Activated B cell treated with CpG ODN at 0.5 μM for 24 hours (primary cell): ENCODE results near the gene NF2. TPM values are rescaled to one million over a fixed set of nuclear protein-coding genes. Genes with fewer than 3 reads are reported as not detected.
A peak's percentile ranks its signal among the peaks of the same experiment; 100 is the strongest.

Experiments
- ATAC-seq: fragments of 200-7000 bp; cut with Tn5 transposase; one replicate; pipeline ENCODE4 v1.10.0; 2021; ENCODE audit warnings: low read depth, mild to moderate bottlenecking, moderate library complexity
- CTCF ChIA-PET: fragments of 350-600 bp; sonication (Branson Sonifier 250); formaldehyde crosslinking; loops from one replicate; lab custom pipeline; 2021; ENCODE audit warnings: antibody characterized with exemption; lab: Charles Lee
- POLR2A ChIA-PET: fragments of 350-600 bp; sonication (Branson Sonifier 250); formaldehyde crosslinking; loops from one replicate; lab custom pipeline; 2021; ENCODE audit warnings: antibody characterized with exemption; lab: Charles Lee
- DNase-seq: peaks from one replicate; pipeline ENCODE4 v3.0.0; 2022
- H3K27ac Mint-ChIP-seq: one replicate; pipeline ENCODE4 v1.8.0; 2020; ENCODE audit warnings: mixed read lengths
- H3K27me3 Mint-ChIP-seq: one replicate; pipeline ENCODE4 v1.8.0; 2021; ENCODE audit warnings: mixed read lengths
- H3K36me3 Mint-ChIP-seq: one replicate; pipeline ENCODE4 v1.8.0; 2021; ENCODE audit warnings: low read depth, mixed read lengths
- H3K4me1 Mint-ChIP-seq: one replicate; pipeline ENCODE4 v1.8.0; 2021; ENCODE audit warnings: mixed read lengths
- H3K4me3 Mint-ChIP-seq: one replicate; pipeline ENCODE4 v1.8.0; 2020; ENCODE audit warnings: mild to moderate bottlenecking, mixed read lengths
- H3K9me3 Mint-ChIP-seq: one replicate; pipeline ENCODE4 v1.8.0; 2020; ENCODE audit warnings: mixed read lengths
- intact Hi-C: fragments of 100-400 bp; cut with micrococcal nuclease; formaldehyde crosslinking; loops from one replicate; pipeline ENCODE4 v1.15.1; 2024
- total RNA-seq: library from RNA; stranded (reverse); gene quantifications from 2 replicates; pipeline ENCODE4 v1.2.3, GENCODE V29; 2022
- TF ChIP-seq, protein P1 (sequence below): fragments of 200-600 bp; IDR thresholded peaks from one replicate; pipeline ENCODE4 v1.8.0; 2022; ENCODE audit warnings: antibody characterized with exemption, mild to moderate bottlenecking

Gene NF2
- total RNA-seq, 1 donor from 2014 or later = 30.3 TPM

DNA sequence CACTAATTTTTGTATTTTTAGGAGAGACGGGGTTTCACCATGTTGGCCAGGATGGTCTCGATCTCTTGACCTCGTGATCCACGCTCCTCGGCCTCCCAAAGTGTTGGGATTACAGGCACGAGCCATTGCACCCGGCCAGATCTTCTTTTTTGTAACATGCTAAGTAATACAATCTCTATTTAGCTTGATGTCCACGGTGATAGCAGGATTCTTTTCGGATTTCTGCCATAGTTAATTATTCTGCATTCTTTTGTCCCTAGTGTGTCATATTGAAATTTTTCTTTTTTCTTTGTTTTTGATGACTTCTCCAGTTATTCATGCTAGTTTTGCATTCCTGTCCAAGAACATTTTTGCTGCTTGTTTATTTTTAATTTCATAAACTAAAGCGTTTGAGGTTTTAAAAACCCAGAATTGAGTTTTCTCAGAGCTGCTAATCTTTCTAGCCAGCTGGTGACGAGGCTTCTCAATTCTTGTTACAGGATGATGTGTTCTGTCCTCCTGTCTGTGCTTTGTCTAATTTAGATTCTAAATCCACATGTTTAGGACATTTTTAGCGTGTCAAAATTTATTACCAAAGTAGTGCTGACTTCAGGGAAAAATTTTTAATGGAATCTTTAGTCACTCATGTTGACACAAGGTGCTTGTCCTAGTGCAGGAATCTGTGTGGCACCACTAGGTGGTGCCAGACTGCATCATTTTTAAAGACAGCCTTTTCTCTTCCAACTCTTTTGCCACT lies 21.8 kb downstream of the NF2 start:
- ATAC-seq (peak; percentile 50), DNase-seq (no peak)
- ChIA-PET CTCF (interaction anchor here (0.6 to 3.4 kb wide), 13 partner anchors 9 to 461 kb away, joined by 3 to 22 read pairs (median 4); no protein-coding TSS in a partner anchor), POLR2A (no interaction called here)
- no peak overlapping the region for H3K27ac Mint-ChIP-seq
- TF ChIP-seq, protein P1, sequence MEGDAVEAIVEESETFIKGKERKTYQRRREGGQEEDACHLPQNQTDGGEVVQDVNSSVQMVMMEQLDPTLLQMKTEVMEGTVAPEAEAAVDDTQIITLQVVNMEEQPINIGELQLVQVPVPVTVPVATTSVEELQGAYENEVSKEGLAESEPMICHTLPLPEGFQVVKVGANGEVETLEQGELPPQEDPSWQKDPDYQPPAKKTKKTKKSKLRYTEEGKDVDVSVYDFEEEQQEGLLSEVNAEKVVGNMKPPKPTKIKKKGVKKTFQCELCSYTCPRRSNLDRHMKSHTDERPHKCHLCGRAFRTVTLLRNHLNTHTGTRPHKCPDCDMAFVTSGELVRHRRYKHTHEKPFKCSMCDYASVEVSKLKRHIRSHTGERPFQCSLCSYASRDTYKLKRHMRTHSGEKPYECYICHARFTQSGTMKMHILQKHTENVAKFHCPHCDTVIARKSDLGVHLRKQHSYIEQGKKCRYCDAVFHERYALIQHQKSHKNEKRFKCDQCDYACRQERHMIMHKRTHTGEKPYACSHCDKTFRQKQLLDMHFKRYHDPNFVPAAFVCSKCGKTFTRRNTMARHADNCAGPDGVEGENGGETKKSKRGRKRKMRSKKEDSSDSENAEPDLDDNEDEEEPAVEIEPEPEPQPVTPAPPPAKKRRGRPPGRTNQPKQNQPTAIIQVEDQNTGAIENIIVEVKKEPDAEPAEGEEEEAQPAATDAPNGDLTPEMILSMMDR = peak; percentile 97
- intact Hi-C loops = no loop called here
- H3K9me3 Mint-ChIP-seq = no peaks in the 10 kb centered on the region
- H3K4me1 Mint-ChIP-seq = peaks cover 46% of the 10 kb centered on the region
- H3K27me3 Mint-ChIP-seq = no peaks in the 10 kb centered on the region
- H3K4me3 Mint-ChIP-seq = no peak overlapping the region
- H3K36me3 Mint-ChIP-seq = no peaks in the 10 kb centered on the region

DNA sequence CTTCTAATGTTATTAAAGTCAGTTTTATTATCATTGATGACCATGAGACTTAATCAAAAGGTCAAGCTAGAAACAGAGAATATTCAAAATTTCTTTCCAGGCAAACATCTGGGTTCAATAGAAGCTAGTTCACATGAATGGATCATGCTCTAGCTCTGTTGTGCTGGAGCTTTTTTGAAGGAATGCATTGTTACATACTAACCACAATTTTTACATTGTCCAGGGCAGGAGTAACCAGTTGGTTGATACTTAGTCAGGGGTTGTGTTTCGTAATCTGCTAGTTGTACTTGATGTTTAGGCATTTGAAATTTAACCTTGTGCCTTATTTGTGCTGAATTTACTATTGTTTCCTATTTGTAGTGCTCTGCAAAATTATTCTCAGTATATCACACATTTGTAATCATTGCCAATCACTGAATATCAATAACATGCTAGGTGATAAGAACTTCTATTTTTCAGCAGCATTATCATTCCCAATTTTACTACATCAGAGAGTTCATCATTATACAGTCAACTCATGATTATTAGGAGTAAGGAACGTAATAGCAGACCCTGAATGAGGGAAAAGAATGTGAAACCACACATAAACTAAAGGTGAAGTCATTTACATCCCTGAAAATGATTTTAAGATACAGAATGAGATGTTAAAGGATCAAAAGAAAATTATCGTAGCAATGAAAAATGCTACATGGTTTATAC lies 23.2 kb downstream of the NF2 start:
- TF ChIP-seq, protein P1 = no peak
- peaks cover 4% of the 10 kb centered on the region for H3K36me3 Mint-ChIP-seq
- ChIA-PET CTCF (interaction anchor here (0.7 to 3.4 kb wide), 8 partner anchors 9 to 379 kb away, joined by 3 to 22 read pairs (median 5); no protein-coding TSS in a partner anchor), POLR2A (no interaction called here)
- H3K4me1 Mint-ChIP-seq = peaks cover 36% of the 10 kb centered on the region
- no peak overlapping the region for H3K27ac Mint-ChIP-seq
- no peaks in the 10 kb centered on the region for H3K27me3 Mint-ChIP-seq
- no peak for ATAC-seq
- H3K9me3 Mint-ChIP-seq = no peaks in the 10 kb centered on the region
- intact Hi-C loops = no loop called here
- H3K4me3 Mint-ChIP-seq = no peak overlapping the region
- no peak for DNase-seq

DNA sequence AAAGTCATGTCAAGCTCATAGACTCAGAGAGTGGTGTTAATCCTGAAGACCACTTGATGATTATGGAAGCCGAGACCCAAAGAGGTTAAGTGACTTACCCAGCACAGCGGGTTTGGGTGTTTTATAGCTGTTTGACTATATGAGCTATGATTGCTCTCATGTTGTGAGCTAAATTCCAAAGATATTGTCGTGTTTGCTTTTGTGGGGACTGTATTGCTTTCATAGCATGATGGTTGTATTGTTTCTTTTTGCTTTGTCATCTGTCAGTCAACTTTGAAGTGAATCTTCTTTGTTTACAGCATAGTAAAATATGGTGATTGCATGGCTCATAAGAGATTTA lies 23.7 kb downstream of the NF2 start:
- no peak for DNase-seq
- Mint-ChIP-seq H3K36me3 (peaks cover 4% of the 10 kb centered on the region), H3K27me3 (no peaks in the 10 kb centered on the region), H3K4me3 (no peak overlapping the region), H3K27ac (no peak overlapping the region), H3K9me3 (no peaks in the 10 kb centered on the region), H3K4me1 (peaks cover 32% of the 10 kb centered on the region)
- ChIA-PET POLR2A (no interaction called here), CTCF (interaction anchor here (1.9 to 3.4 kb wide), 2 partner anchors 17 to 378 kb away, joined by 4 to 22 read pairs; no protein-coding TSS in a partner anchor)
- TF ChIP-seq, protein P1 = no peak
- intact Hi-C loops = no loop called here
- ATAC-seq = no peak

DNA sequence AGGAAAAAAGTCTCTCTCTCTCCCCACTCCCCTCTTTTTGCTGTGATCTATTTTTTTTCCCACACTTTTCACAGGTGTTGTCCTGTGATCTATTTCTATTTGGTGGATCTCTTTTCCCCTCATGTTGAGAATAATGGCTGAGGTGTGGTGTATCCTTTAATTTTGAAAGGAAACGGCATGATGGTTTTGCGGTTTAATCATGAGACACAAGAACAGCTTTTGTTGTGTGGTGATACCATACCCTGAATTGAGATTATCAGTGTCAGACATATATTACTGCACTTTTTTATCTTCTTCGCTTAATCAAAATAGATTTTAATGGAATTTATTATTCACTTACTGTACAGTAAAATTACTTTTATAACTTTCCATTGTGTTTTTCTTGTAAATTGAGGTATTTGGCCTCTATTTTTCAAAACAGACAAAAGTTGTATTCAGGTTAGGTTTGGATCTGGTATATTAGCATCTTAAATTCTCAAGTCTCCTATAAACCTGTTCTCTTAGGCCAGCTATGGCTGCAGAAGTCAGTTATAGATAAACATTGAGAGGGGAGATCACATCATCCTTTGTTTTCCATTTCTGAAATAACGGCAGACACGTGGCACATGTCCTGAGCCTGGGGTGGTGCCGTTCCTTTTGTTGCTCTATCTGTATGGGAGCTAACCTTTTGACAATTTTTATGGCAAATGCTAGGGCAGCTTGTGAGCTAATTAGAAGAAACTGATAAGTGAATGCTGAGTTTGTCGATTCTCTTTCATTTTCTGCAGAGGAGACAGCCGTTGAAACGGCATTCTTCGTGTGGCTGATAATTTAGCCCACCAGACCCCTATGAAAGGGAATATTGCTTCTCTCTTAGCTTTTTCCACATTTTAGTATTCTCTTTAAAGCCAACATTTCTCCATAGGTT lies 25.8 kb downstream of the NF2 start:
- Mint-ChIP-seq H3K27ac (no peak overlapping the region), H3K4me3 (no peak overlapping the region), H3K27me3 (no peaks in the 10 kb centered on the region), H3K36me3 (peaks cover 4% of the 10 kb centered on the region), H3K4me1 (peaks cover 26% of the 10 kb centered on the region), H3K9me3 (no peaks in the 10 kb centered on the region)
- TF ChIP-seq, protein P1 = no peak
- DNase-seq (no peak), ATAC-seq (no peak)
- intact Hi-C loops = no loop called here
- ChIA-PET POLR2A (no interaction called here), CTCF (interaction anchor here (0.7 to 0.8 kb wide), 2 partner anchors 12 to 56 kb away, joined by 3 read pairs; no protein-coding TSS in a partner anchor)
